GM21515 (cell line): ENCODE results near the gene KCNH2.

ENCODE experiments used
- ATAC-seq: cut with Tn5 transposase; IDR thresholded peaks from one replicate; pipeline ENCODE4 v1.9.1; 2021; ENCODE audit not compliant: unreplicated experiment

The KCNH2 gene

DNA sequence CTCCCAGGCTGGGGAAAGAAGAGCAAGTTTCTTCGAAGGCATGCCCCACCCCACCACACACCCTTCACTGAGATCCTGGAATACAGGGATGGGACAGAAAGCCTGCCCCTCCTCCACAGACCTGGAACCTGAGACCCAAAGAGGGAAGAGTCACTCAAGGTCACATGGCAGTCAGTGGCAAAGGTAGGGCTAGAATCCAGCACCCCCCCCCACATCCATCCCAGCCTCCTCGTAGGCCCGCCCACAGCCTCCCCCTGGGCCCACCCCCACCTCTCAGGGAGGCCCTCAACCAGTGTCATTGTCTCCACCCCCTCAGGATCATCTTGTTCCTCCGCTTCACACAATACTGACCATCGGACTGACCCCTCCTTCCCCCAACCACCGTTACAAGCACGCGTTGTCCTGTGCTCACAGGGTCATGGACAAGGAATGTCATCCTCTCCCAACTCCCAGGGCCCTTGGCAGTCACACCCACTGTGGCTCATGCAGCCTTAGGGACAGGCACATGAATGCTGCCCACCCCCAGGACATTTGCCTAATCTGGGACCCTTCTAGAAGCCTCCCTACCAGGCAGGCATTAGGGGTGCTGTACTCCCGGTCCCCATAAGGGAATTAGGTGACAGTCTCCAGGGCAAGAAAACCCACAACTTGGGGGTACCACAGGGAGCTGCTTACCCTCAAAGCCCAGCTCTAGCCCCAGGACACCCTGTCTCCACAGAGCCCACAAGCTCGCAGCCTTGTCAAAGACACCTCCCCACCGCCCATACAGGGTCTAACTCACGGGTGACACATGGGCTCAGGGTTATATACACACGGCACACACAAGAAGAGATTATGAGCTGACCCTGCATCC lies 1.4 kb downstream of the KCNH2 start:
- ATAC-seq: no peak

- no peak for ATAC-seq
Measured at GRCh38 chr7:150975536-150976319, 2.4 kb downstream of the KCNH2 start.

GRCh38 chr7:150974468-150975391 lies 3.4 kb downstream of the KCNH2 start:
- ATAC-seq: peak; percentile 65

DNA sequence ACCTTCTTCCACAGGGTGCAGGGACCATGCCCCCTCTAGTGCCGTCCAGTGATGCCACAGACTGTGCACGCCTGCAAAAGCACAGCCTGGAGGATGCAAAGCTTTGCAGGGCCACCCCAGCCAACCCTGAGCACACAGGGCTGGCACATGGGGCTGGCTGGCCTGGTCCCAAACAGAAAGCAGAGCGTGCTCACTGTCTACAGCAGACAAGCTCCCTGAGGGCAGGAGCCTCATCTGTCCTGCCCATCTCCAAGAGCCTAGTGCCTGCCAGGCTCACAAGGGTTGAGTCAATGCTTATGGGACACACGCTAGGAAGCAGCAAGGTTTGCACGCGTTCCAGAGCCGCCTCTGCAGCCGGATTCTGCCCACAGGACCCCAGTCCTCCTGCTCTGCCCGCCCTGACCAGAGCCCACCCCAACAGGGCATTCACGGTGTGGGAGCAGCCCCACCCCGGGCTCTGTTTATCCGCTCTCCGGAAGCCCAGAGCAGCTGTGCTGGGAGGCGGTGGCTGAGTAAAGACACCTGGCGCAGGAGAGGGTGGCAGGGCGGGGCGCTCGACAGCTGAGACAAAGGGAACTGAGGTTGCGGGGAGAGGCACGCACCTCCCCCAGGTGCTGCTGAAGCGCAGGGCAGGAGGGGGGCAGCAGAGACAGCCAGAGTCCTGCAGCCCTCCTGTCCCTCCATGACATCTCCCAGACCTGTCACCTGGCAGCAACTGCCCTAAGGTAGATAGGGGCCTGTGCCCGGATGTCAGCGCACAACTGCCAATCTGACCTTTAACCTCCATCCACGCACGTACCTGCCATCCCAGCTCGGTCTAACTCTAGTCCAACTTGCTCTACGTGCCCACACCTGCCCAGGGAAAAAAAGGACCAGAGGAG lies 4.3 kb downstream of the KCNH2 start:
- ATAC-seq: no peak

DNA sequence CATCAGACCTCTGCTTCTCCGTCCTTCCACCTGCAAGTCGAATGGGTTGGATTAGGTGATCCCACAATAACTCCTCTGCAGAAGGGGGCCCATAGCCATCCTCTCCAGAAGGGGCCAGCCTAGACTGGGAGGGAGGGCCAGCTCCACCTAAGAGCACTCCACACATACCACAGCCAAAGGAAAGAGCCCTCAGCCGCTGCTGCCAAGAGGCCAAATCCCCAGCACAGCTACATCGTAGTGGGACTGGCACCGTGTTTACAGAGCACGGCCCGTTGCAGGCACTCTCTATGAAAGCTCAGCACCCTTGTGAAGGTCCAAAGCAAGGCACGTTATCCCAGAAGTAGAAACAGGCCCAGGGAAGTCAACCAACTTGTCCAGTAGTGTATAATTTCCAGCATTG lies 5.4 kb downstream of the KCNH2 start:
- ATAC-seq: no peak

DNA sequence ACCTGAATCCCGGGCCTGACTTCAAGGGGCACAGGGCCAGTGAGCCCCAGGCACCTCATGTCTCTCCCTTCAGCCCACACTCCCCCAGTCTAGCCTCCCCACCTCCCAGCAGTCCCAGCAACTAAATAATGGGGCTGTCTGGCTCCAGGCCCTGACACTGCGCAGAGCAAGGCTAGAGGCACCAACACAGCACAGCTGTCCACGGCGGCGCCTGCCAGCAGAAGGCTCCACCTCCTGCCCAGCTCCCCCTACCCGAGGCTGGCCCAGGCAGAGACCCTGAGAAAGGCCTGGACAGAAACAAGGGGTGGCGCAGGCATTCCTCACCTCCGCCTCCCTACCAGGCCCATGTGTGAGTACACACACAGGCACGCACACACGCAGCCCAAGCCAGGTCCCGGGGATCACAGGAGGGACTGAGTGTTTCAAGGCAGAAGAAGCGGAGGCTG lies 6.1 kb downstream of the KCNH2 start:
- ATAC-seq: no peak

DNA sequence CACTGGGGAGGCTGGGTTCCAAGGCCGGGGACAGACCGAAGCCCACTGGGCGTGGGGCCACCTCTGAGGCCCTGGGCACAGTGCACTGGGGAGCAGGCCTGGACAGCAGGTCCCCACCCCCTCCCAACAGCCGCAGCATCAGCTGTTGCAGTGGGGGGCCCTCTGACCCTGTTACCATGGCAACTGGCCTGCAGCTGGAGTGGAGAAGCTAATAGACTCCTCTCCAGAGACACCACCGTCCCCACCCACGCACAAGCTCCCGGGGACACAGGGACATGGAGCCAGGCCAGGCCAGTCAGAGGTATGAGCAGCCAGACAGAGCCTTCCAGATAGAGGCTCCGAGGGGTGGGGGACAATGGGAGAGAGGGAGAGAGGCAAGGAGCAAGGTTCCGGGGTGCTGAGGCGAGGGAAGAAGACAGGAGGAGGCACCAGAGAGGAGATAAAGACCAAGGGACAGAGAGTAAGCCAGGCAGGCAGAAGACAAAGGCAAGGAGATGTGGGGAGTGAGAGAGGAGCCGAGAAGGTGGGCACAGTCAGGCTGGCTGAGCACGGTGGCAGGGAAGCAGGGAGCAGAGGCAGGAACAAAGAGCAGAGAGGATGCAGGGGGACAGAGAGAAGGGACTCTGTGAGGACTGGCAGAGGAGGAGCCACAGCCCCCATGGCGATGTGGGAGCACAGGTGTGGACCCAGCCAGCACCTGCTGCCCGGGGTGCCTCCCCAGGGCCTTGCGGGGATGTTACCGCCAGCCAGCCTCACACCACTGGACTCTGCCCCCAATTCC lies 6.7 kb downstream of the KCNH2 start:
- no peak for ATAC-seq

GRCh38 chr7:150970424-150970823 lies 7.7 kb downstream of the KCNH2 start:
- no peak for ATAC-seq

- no peak for ATAC-seq
Measured at GRCh38 chr7:150969475-150969874, 8.6 kb downstream of the KCNH2 start.

DNA sequence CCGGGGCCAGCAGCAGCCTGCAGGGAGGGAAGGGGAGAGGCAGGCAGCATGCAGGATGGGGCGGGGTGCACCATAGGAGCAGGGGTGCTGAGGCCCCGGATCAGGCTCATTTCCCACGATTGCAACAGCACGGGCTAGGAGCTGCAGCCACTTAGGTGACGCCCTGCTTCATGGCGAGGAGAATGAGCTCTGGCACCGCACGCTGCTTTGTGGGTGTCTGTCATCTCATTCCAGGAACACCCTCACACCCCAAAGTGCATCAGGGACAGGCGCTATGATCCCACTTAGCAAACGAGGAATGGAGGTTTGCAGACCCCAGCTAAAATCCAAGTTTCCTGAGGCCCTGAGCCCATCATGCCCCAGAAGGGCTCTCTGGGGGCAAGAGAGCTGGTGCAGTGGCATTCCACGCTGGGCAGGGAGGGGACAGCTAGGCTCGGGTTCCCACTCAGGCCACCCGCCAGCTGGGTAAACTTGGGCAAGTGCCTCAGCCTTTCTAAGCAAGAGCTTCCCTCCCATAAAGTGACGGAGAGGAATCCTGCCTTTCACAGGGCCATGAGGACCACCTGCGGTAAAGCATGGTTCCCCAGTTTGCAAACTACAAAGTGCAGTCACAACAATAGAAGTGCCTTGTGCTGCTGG lies 9.3 kb downstream of the KCNH2 start:
- ATAC-seq: no peak

- no peak for ATAC-seq
Measured at GRCh38 chr7:150968056-150968733, 9.9 kb downstream of the KCNH2 start.

DNA sequence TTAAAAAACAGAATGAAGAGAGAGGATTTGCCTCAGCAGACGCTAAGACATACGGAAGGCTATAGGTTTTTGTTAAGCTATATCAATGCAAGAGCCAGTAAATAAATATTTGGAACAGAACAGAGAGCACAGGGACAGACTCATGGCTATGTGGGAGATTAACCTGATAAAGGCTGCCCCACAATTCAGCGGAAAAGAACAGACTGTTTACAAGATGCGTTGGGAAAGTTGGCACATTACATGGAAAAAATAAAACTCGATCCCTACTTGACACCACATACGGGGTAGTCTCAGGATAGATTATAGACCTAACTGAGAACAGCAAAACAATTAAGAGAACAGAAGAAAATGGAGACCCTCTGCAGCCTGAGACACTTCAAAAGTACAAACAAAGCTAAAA lies 10.8 kb downstream of the KCNH2 start:
- no peak for ATAC-seq

DNA sequence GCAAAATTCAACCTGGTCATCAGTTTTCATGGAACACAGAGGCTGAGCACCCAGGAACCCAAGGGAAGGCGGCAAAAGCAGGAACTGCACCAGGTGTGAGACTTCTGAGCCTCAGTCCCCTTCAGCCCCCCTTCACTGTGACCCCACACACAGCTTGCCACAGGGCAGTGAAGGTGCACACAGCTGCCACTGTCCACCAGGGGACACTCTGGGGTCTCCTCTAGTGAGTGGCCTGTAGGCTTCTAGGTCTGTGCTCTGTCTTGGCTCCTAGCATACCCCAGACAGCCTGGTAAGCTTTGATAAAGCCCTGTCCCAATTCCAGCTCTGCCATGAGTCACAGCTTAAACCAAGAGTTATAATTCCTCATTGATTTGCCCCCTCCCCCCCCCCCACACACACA lies 12.1 kb downstream of the KCNH2 start:
- ATAC-seq: no peak

- no peak for ATAC-seq
Measured at GRCh38 chr7:150965273-150965830, 12.8 kb downstream of the KCNH2 start.

DNA sequence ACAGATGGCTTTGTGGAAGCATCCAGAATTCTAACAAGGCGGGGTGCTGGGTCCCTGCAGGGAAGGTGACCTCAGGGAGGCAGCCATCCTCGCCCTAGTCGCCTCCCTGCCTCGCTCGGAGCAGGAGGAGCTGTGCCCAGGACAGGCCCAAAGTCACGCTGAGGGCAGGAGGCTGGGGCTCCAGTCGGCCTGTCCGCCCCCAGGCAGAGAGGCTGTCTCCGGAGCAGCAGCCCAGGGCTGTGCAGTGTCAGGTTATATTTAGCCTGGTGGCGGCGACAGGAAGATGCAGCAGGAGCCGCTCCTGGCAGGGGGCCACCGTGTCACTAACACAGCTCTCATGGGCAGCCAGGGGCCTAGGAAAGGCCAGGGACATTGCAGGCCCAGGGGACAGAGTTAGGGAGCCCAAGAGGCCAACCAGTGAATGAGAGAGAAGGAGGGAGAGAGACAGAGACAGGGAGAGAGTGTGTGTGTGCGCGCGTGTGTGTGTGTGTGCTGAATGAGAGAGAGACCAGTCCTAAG lies 13.5 kb downstream of the KCNH2 start:
- no peak for ATAC-seq

- no peak for ATAC-seq
Measured at GRCh38 chr7:150963707-150964559, 14.2 kb downstream of the KCNH2 start.
